ENCODE results near the gene GABRA6.

DNA sequence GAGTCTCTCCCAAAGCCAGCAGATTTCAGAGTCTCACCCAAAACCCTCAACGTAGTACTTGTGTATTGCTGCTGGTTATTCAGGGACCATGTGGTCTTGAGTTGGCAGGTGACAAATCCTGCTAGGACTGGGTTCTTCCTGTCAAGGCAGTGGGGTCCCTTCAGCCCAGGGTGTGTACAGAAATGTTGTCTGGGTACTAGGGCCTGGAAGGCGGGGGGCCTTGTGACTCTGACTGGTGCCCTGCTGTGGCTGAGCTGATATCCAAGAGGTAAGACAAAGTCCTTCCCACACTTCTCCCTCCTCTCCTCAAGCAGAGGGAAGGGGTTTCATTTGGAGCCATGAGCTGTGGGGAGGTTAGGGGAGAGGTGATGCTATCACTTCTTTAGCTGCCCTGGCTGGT is 58.8 kb downstream of the GABRA6 start:
- TF ChIP-seq, protein P1, sequence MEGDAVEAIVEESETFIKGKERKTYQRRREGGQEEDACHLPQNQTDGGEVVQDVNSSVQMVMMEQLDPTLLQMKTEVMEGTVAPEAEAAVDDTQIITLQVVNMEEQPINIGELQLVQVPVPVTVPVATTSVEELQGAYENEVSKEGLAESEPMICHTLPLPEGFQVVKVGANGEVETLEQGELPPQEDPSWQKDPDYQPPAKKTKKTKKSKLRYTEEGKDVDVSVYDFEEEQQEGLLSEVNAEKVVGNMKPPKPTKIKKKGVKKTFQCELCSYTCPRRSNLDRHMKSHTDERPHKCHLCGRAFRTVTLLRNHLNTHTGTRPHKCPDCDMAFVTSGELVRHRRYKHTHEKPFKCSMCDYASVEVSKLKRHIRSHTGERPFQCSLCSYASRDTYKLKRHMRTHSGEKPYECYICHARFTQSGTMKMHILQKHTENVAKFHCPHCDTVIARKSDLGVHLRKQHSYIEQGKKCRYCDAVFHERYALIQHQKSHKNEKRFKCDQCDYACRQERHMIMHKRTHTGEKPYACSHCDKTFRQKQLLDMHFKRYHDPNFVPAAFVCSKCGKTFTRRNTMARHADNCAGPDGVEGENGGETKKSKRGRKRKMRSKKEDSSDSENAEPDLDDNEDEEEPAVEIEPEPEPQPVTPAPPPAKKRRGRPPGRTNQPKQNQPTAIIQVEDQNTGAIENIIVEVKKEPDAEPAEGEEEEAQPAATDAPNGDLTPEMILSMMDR (IDR thresholded peaks at IDR 0.05): no peak
- no peak for TF ChIP-seq POLR2A (IDR thresholded peaks at IDR 0.05)
